Anterior cingulate cortex (tissue), 58 donors: ENCODE data around the gene ARID1B.

Source experiments
- DNase-seq, 58 donors: peaks; one replicate each; lab custom pipeline; 2025; lab: John Stamatoyannopoulos, UW

ARID1B gene

DNA sequence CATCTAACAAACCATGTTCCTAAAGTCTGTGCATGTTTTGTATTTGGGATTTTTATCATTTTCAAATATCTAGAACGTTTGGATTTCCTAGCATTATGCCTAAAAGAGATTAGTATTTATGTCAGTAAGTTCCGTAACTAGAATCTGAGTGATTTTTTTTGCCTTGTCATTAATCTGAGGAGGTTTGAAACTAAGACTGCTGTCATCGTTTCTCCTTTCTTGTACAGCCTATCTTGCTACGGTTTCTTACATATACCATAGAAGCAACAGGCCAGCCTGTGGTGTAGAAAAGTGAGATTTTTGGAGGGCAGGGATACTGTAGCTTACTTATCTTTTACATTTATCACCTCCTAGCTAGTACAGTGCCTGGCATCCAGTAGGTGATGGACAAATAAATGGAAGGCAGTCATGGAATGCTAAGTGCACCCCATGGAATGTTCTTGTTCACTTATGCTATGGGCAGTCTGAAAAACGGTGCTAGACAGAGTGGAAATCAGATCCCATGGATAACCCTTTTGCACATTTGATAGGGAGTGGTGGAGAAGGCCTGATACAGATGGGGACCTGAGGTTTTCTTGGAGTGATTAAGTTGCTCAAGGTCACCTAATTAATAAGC lies 93.9 kb downstream of the ARID1B start:
- no peak for DNase-seq

DNA sequence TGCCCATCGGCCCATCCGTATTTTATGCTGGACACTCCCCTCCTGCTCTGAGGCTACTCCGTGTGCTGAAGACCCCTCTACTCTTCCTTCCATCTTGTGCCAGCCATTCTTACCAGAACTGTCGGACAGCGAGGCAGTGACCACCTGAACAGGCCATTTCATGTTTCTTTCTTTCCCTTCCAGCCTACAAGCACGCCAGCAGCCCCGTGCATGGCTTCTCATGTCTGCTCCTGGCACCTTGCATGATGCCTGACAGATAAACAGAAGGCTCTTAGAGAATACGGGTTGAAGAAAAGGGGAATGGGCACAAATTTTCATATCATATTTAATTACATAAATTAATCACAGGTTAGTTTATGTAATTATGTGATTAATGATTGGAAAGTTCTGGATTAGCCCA lies 95.7 kb downstream of the ARID1B start:
- DNase-seq: no peak

DNA sequence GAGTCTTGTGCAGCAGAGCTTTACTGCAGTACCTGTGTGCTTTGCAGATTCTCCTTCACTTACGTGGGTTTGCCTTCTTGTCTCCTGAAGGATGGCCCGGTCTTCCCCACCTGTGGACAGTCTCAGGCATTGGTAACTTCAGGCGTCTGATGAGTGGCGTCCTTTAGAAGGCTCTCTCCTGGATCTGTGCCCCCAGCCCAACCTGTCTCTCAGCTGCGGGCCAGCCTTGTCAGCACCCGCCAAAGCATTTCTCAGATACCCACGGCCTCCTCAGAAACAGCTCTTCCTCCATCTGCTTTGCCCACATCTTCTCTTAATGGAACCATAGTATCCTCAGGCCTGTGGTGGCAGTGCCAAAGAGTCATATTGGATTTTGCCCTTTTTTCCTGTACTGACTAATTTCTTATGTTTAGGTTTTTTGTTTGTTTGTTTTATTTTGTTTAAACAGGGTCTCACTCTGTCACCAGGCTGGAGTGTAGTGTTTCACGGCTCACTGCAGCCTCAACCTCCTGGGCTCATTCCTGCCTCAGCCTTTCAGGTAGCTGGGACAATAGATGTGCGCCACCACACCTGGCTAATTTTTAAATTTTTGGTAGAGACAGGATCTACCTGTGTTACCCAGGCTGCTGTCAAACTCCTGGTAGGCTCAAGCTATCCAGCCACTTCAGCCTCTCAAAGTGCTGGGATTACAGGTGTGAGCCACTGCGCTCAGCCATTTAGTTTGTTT lies 96.6 kb downstream of the ARID1B start:
- DNase-seq: no peak

DNA sequence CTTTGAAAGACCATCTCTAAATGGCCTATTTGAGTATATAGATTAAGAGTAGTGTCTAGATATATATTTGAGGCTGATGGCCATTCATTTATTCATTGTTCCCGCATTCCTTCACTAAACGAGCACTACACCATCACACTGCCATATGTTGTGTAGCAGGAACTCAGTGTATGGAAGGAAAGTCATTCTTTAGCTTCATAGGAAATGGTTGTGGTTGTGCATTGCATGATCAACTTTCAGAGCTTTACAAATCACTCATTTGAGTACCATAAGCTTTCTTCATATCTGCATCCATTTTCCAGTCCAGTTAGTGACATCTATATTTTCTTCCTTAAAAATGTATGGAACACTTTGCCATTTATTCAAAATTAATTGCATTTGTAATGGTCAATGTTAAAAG lies 97.9 kb downstream of the ARID1B start:
- no peak for DNase-seq

DNA sequence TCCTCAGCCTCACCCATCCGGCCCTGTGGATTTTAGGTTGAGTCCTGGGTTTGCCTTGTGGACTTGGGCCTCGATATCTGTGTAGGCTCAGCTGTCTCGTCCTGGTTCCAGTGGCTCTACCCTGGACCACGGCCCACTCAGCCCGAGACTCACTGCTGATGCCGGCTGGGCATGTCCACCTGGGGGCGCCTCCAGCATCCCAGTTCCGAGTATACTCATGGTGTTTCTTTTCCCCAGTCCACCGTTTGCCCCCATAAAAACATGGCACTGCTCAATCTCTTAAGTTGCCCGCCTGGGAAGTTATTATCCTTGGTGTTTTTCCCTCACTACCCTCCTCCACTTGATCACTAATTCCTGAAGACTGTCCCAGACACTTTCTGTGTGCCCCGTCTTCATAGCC lies 99.1 kb downstream of the ARID1B start:
- peak in 11 of 58 donors; percentile 6 to 36 (median 18) for DNase-seq

DNA sequence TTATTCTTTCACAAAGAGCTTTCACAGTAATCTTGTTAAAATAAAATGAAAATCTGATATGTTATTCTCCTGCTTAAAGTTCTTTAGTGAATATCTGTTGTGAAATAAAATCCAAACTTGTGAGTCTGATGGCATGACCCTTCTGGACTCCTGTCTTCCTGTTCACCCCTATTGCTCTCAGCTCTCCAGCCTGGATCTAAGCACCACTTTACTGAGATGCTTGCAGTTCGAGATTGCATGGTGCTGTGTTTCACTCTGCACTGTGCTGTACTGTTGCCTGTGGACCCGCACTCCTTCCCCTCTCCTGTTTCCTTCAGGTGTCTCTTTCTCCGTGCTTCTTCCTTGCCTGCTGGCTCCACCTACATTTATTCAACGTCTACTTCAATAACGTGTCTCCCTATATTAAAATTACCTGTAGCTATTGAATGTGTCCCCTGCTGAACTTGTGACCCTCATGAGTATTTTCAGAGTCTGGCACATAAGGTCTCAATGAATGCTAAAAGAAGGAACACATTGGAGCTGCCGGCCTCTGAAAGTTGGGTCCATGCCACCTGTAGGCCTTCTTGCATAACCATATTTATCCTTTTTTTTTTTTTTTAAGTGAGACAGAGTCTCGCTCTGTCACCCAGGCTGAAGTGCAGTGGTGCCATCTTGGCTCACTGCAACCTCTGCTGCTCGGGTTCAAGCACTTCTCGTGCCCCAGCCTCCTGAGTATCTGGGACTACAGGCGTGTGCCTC lies 100.1 kb downstream of the ARID1B start:
- DNase-seq: no peak

DNA sequence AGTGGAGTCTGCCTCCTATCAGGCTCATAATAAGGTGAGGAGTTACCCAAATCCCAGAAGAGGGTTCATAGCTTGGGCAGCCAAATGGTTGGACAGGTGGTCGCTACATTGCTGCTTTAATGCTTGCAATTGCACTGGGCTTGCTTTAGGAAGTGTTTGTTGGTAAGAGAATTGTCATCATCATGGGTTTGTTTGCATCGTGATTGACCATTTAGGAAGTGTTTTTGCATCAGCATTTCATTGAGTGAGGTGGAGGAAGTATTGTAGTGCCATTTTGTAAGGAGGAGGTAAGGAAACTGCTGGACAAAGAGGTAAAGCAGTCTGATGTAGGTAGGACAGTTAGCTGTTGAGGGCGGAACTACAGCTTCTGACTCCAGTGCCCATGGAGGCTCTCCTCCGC lies 101.5 kb downstream of the ARID1B start:
- no peak for DNase-seq

DNA sequence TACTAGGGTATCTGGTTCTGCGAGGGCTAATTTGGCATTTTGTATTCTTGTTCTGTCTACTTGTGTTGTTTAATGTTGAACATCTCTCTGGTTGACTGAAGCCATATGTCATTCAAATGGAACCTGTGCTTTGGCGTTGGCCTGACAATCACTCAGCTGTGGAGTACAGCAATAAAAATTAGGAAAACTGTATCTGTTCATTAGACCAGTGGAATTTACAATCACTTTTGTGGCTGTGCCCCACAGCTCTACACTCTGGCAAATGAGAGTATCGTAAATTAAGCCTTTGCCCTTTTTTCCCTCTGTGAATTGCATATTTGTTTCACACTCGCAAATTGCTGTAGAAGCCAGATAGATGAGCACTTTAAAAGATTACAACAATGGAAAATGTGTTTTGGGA lies 102.0 kb downstream of the ARID1B start:
- DNase-seq: no peak

DNA sequence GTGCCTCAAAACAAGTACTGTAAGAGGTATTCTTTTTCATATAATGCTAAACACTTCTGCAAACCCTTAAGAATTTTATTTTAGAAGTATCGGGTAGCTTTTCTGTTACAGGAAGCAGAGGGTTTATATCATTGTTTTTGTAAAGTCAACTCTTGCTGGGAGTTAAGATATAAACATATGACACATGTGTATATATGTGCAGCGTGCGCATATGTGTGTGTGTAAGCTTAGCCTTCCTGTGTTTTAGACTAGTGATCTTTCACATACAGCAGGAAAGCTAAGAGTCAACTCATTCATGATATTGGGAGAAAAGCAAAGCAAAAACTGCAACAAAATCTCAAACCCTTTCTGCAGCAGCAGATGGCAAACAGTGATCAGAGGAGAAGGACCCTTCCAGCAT lies 102.4 kb downstream of the ARID1B start:
- DNase-seq: no peak

DNA sequence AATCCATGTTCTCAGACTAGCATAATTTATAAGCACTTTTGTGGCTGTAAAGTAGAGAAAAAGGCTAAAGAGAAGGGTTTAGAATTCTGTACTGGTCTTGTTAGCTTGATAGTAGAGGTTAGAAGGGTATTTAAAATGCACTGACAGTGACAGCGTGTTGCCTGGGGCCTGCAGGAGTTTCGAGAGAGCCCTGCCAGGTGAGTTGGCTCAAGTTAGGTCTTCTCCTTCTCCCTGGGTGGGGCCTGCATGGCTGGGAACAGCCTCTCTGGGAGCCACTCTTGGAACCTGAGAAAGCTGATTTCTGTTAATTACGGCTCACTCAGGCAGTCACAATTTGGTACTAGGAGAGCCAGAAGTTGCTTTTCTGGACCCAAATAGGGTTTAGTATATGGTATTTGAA lies 103.7 kb downstream of the ARID1B start:
- no peak for DNase-seq

DNA sequence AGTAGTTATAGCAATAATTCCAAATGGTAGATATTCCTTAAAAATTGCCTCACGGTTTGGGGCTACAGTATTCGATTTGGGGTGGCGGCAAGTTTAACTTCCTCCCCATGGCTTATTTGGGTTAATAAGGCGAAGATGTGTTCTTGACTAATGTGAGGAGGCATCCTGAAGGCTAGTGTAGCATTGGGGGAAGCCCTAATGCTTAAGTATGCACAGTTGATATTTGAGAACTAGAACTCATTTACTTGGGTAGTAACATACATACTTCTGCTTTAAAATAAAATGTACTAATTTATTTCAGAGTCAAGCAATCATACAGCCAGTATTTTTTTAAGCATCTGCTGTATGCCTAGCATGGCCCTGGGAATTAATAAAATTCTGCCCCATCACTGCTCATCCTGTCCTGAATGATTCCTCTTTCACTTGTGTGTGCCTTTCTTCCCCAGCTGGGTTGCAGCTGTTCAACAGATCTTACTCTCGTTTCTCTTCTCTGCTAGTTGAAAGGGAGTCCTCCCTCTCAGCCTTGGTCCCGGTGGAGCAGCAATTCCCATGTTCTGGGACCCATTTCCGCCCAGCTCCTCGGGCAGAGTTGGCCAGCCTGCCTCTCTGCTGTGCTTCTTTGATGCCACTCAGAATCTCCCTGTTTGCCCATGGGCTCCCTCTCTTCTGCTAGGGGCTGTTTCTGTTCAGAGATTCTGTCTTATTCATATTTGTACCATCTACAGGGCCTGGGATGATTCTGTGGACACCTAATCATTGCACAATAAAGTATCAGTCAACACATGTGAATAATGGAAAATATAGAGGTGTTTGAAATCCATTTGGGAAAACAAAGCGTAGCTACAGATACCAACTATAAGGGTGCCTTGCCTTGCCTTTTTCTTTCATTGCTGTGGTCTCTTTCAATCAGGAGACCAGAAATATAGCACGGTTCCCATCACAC lies 104.8 kb downstream of the ARID1B start:
- no peak for DNase-seq

DNA sequence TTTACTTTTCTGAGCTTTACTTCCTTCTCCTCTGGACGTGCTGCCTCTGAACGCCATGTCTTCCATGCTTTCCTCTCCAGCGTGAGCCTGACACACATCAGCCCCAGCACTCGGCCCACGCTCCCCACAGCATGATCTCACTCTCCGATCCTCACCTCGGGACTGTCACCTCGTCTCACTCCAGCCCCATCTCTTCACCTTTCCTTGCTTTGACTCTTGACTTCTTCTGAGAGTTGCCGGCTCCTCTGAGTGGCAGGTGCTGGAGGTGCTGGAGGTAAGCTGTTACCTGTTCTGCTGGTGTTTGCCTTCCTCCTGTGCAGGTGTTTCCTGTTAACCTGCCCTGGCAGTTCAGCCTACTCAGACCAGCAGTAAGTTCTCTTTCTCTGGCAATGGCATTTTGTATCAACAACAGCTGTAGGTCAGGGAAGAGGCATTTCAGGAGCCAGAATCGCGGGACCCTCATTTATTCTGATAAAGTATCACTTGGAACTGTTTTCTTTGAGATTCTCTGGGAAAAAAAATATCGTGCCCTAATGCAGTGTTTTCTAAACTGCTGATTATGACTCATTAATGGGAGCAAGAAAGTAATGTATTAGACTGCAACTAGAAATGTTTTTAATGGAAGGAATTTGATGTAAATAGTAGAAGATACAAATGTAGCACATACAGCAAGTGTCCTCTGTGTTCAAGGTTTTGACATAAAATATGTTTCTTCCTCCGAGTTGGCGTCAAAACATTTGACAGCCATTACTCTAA lies 106.5 kb downstream of the ARID1B start:
- DNase-seq: no peak

DNA sequence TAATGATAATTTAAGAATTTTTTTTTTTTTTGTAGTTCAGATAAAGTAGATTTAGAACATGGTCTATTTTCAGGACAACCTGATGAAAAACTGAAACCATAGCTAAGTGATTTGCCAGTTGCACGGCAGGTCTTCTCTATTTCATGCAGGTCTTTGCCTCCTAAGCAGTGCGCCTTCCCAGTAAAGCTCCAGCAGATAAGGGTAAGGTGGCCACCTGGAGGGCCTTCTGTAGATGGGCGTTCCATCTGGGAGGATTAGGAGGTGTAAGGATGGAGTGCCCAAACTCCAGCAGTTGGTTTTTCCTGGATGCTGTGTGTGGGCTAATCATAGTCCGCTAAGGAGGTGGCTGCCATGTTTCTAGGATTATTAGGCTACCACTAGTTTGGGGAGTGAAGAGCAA lies 107.1 kb downstream of the ARID1B start:
- DNase-seq: no peak

DNA sequence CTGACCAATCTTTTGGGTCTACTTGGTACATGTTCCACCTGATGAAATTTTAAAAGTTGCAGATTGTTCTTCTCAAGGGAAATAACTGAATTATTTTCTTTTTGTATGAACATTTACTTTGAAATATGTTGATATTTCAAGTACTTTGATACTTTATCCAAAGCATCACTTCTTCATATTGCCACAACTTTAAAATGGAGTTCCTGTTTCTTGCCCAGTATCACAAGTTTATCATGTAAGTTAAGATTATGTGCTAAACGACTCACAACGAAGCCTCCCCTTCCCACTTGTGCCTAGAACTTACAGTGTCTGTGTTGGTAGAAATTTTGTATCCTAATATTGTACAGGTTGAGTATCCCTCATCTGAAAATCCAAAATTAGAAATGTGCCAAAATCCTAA lies 108.4 kb downstream of the ARID1B start:
- DNase-seq: no peak

DNA sequence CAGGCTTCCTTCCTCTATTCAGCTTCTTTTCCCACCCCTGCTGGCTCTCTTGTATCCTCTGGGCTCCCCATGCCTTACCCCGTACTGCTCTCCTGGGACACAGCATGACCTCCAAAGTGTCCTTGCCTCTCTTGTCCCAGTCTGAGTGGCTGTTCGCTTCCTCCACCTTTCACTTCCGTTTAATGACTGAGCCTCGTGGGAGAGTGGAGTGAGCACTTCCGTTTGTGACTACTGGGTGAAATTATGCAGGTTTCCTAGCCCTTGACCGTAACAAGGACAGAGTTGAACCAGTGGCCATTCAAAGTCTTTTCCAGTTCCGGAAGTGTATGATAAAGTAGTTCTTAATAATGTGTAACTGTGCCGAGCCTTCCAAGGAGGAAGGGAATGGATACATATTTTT lies 109.2 kb downstream of the ARID1B start:
- DNase-seq: no peak

DNA sequence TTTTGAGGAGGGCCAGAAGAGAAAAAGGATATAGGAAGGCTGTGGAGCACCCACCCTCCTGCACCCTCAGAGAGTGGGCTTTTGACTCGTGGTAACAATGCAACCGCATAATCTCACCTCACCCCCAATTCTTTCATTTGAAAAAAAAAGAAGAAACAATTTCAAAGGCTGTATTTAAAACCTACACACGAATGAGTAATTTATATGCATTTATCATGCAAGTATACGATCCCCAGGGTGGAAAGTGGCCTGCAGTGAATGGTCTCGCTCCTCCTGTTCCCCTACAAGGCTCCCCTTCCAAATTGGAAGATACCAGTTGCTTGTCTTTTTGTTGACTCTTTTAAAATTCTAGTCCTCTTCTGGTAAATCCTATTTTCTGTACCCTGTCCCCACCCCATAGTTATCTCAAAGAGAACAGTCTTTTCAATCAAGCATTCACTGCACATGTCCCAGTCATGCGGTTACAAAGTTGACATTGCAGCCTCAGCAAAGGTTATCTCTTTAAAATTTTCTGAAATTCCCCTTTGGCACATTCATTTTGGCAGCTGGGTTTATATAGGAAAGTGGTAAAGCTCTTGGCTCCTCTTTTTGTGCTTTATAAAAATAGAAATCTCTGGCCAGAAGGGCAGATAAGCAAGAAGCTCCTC lies 110.6 kb downstream of the ARID1B start:
- DNase-seq: no peak

DNA sequence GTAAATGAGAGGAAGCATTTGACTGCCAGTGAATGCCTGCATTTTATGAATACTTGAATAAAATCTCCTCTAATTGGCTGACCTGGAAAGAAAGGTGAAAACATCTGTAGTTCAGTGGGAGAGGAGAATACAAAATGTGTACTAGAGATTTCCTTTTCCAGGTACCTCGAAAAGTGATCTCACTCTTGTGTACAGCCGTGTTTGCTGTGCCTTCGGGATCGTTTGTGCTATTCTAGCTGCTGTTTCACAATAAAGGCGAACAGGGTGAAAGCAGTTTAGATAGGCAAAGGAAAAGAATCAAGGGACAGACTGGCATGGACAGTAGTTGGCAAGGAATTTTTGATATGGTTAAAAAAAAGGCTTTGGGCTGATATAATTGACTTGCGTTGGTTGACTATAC lies 112.3 kb downstream of the ARID1B start:
- DNase-seq: no peak

DNA sequence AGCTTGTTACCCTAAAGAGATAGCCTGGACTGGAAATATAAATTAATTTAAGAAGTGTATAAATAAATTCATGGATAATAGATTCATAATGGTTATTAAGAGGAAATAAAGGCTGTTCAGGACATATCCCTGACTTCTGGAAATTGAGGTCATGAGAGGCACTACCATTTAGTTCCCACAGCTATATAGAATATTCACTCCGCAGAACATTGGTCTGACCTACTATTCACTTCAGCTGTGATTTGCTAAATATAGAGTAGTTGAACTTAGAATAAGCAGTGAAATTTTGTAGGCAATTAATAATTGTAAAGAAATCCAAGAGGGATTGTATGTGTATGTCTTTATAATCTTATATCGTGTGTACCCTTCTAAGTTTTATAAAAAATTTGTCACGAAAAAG lies 112.8 kb downstream of the ARID1B start:
- no peak for DNase-seq

DNA sequence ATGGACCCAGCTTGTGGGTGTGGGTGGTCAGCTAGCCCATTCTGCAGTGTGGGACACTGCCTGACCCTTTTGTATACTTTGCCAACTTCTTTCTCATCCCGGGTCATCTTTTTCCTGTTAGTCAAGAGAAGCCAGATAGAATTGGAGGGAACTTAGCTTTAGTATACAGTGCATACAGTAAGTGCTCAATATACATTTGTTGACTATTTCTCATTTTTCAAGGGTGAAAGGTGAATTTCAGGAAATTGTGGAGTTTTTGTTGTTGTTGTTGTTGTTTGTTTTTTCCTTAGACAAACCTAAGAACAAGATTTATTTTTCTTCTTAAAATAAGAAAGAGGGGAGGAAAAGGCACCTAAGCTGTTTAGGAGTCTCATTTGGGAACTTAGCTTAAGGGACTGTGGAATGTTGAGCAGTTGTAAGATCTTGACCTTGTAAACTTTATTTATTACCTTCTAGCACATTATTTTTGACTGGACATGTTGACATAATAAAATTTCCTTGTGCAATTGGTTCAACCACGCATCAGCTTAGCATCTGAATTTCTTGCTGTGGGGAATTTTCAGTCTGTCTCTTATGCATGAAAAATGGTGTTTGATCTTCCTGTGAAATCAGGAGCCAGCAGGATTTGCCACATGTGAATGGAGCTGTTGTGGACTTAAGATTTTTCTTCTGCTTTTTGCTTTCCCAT lies 113.6 kb downstream of the ARID1B start:
- DNase-seq: no peak
